Subcutaneous adipose tissue (tissue), 4 donors: ENCODE measurements around the gene GCLC. TPM values are rescaled to one million over a fixed set of nuclear protein-coding genes. Genes with fewer than 3 reads are reported as not detected.

Experiments
- total RNA-seq, 4 donors: library from RNA; depleted of rRNA; stranded (reverse); fragments of >200 nt; gene quantifications; one replicate each; pipeline ENCODE4 v1.1.0, GENCODE V29; 2016
- TF ChIP-seq, protein P1 (sequence below): fragments of 450-650 bp; IDR thresholded peaks from one replicate; pipeline ENCODE4 v1.5.1; 2016; ENCODE audit warnings: low read depth, mild to moderate bottlenecking, control low read depth, antibody characterized with exemption, moderate library complexity

GCLC gene
- total RNA-seq, 4 donors from 2014 or later = 46.9 to 114 (median 56.8) TPM

DNA sequence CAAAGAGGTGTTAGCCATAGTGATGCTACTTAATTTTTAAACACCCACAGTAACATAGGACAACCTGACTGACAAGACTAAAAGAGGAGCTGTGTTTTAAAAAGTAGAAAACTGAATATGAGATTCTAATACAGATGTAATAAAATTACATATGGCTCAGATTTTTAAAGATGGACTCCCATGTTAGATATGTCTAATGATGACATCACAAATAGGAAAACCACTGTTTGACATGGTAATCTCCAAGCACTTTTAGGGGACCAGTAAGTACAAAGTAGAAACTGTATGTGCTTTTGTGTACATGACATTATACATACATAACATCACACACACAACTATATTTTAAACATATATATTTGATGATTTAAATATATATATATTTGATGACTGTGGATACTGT lies 16.8 kb downstream of the GCLC start:
- TF ChIP-seq, protein P1, sequence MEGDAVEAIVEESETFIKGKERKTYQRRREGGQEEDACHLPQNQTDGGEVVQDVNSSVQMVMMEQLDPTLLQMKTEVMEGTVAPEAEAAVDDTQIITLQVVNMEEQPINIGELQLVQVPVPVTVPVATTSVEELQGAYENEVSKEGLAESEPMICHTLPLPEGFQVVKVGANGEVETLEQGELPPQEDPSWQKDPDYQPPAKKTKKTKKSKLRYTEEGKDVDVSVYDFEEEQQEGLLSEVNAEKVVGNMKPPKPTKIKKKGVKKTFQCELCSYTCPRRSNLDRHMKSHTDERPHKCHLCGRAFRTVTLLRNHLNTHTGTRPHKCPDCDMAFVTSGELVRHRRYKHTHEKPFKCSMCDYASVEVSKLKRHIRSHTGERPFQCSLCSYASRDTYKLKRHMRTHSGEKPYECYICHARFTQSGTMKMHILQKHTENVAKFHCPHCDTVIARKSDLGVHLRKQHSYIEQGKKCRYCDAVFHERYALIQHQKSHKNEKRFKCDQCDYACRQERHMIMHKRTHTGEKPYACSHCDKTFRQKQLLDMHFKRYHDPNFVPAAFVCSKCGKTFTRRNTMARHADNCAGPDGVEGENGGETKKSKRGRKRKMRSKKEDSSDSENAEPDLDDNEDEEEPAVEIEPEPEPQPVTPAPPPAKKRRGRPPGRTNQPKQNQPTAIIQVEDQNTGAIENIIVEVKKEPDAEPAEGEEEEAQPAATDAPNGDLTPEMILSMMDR = no peak

DNA sequence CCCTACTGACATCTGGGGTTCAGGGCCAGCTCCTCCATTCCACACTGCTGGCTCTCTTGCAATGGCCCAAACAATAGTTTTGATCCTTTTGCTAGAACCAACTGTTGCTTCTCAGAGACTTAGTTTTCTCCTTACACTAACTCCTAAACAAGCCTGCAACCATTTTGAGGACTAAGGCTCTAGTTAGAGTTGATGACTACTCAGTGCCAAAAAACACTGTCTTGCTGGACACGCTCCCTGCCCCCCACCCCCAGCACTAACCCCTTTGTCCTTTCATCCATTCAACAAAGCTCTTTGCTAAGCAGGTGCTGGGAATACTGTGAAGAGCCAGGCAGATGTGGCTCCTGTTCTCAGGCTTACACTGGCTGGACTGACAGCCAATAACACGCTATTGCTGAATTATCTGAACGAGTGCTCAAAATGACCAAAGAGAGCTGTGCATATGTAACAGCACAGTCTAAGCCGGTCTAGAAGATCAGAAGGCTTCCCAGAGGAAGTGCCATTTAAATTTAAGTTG lies 17.6 kb downstream of the GCLC start:
- TF ChIP-seq, protein P1 = no peak

DNA sequence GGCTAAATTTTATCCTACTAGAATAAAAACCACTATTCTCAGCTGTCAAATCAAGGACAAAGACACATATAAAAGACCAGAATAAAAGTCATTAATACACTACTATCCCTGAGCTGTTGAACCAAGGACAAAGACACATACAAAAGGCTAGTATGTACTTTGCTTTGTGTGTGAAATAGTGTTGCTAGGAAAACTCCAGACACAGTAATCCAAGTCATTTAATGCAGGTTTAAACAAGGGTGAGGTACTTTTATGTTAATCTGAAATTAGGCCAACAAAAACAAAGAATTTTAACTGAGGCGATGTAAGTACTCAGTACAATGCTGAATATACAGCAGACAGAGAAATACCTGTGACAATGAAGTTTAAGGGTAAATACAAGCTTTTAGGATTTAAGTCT lies 18.9 kb downstream of the GCLC start:
- TF ChIP-seq, protein P1 = no peak

DNA sequence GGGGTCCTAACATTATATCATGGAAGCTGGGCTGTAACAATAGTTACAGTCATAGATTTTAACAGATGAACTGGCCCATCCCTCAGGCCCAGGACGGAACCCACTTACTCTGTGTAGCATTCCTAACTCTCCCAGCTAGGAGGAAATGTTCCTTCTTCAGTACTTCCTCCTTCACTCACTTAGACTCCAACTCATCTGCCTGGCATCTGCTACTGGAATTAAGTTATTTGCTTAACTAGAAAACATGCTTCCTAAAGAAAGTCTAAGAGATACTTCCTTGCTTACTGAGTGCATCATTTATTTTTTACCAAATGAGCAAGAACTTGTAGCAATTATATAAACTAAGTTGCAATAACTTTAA lies 20.5 kb downstream of the GCLC start:
- TF ChIP-seq, protein P1 = no peak

DNA sequence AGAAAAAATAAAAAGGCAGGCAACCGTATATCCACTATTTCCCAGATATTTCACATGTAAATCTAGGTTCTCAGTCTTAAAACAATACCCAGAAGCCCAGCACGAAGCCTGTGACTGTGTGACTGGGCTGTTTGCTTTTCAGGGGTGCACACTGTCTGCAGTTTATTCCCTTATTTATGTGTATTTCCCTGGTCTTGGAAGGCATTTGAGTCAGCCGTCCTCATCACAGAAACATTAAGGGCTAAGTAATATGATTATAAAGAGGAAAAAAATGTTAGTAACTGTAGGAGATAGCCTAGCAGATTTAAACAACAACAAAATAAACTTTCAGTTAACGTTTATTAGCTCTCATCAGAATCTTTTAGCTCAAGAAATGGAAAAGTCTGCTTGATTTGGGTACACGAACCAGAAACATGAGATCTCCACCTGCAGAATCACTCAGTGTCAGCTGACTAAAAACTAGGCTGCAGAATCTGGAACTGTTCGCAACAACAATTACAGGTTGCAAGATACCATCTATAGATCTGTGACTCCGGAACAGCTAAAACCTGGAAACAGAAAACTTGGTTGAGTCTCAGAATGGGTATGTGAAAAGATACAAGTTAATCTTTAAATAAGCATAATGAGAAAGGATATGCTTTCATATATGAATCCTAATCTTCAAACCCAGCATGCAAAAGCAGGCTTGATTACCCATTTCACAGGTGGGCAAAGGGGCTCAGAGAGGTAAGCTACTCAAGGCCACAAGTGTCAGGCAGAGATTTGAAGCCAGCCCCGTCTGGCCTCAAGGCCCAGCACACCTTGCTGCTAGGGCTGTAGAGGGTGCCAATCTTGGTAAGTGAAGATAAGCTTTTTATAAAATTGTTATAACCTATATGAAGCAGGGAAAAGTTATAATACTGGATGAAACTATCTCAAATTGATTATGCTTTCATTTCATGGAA lies 21.1 kb downstream of the GCLC start:
- TF ChIP-seq, protein P1 = no peak

DNA sequence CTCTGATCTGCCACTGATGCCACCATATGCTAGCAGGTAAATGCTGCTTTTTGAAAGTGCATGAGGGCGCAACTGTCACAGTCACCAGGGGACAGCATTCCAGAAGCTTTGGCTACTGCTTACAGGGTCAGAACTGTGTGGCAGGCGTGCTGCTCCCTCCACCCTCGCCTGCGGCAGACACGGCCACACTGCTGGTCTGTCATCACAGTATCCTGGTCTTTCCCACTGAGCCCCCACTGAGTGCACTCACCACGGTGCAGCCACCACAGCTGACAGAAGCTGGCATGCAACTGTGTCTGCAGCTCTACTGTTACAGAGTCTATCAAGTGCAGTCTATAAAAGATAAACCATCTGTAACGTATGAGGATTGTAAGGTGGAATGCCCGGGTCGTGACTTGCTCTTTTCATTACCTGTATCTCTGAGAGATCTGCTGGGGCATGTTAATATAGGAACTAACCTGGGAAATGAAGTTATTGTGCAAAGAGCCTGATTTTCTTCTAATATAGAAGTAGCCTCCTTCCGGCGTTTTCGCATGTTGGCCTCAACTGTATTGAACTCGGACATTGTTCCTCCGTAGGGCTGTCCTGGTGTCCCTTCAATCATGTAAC lies 24.5 kb downstream of the GCLC start:
- TF ChIP-seq, protein P1 = no peak

DNA sequence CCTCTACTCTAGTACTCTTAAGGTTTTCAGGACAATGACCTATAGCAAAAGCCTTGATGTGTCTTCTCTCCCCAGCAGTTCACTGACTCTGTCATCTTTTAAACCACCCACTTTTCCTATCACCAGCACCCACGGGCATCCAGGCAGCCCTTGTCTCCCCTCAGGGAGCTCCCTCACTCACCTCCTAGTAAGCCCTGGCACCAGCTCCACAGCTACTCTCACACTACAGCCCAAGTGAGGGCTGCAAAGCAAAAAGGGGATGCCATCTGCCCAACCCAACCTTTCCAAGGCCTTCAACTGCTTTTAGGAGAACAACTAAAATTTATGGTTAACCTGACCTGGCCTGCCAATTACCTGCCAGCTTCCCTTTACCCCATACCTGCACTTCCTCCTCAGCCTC lies 26.0 kb downstream of the GCLC start:
- TF ChIP-seq, protein P1 = no peak
